Hematopoietic multipotent progenitor cell treated with erythropoietin and hydrocortisone succinate and interleukin-3 and kit ligand, for 6 days (in vitro differentiated cells): ENCODE results near the gene ASPG.
A peak's percentile ranks its signal among the peaks of the same experiment; 100 is the strongest.

Experiments used
- DNase-seq: peaks from one replicate; pipeline ENCODE4 v3.0.0-alpha.2; 2015

ASPG gene

GRCh38 chr14:104094709-104095425, 9.4 kb downstream of the ASPG start:
- DNase-seq: peak; percentile 65

- DNase-seq: no peak
Measured at GRCh38 chr14:104095426-104096310, 10.2 kb downstream of the ASPG start.

GRCh38 chr14:104096318-104096717, 10.8 kb downstream of the ASPG start:
- no peak for DNase-seq

GRCh38 chr14:104096751-104097700, 11.5 kb downstream of the ASPG start:
- peak; percentile 37 for DNase-seq

- no peak for DNase-seq
Measured at GRCh38 chr14:104098272-104099095, 13.0 kb downstream of the ASPG start.

- no peak for DNase-seq
Measured at GRCh38 chr14:104099096-104100041, 13.9 kb downstream of the ASPG start.

- DNase-seq: peak; percentile 24
Measured at GRCh38 chr14:104100171-104101085, 14.9 kb downstream of the ASPG start.

- DNase-seq: no peak
Measured at GRCh38 chr14:104101086-104101621, 15.7 kb downstream of the ASPG start.

- DNase-seq: no peak
Measured at GRCh38 chr14:104101651-104102281, 16.3 kb downstream of the ASPG start.

GRCh38 chr14:104102282-104102914, 16.9 kb downstream of the ASPG start:
- DNase-seq: no peak

- no peak for DNase-seq
Measured at GRCh38 chr14:104103061-104103445, 17.6 kb downstream of the ASPG start.

- DNase-seq: no peak
Measured at GRCh38 chr14:104103446-104104075, 18.1 kb downstream of the ASPG start.

GRCh38 chr14:104104076-104104901, 18.8 kb downstream of the ASPG start:
- no peak for DNase-seq

- DNase-seq: no peak
Measured at GRCh38 chr14:104105071-104105821, 19.7 kb downstream of the ASPG start.

- DNase-seq: no peak
Measured at GRCh38 chr14:104105822-104106470, 20.4 kb downstream of the ASPG start.
